H9 (cell line): Measurements from ENCODE around the gene CXorf49B. TPM values are rescaled to one million over a fixed set of nuclear protein-coding genes. Genes with fewer than 3 reads are reported as not detected.

Experiments
- DNase-seq: peaks from one replicate; pipeline ENCODE4 v3.0.0-alpha.2; 2017
- H2AFZ ChIP-seq: one replicate; pipeline ENCODE4 v1.6.1; 2013; ENCODE audit warnings: mild to moderate bottlenecking, low read length, control low read depth, moderate library complexity
- H2AK5ac ChIP-seq: 2 replicates; pipeline ENCODE4 v1.6.1; 2013; ENCODE audit warnings: low read length, control low read depth, mixed read lengths; ENCODE audit not compliant: insufficient read length
- H2BK120ac ChIP-seq: one replicate; pipeline ENCODE4 v1.6.1; 2013; ENCODE audit warnings: low read depth, mild to moderate bottlenecking, low read length, control low read depth, inconsistent platforms; ENCODE audit not compliant: poor library complexity, severe bottlenecking
- H2BK12ac ChIP-seq: 2 replicates; pipeline ENCODE4 v1.6.1; 2013; ENCODE audit warnings: low read length, control low read depth, mixed read lengths, low read depth; ENCODE audit not compliant: insufficient read length
- H2BK15ac ChIP-seq: 2 replicates; pipeline ENCODE4 v1.6.1; 2013; ENCODE audit warnings: low read depth, low read length, control low read depth
- H2BK20ac ChIP-seq: one replicate; pipeline ENCODE4 v1.6.1; 2013; ENCODE audit warnings: low read depth, mild to moderate bottlenecking, low read length, control low read depth, inconsistent platforms; ENCODE audit not compliant: poor library complexity, severe bottlenecking
- H2BK5ac ChIP-seq: 2 replicates; pipeline ENCODE4 v1.6.1; 2013; ENCODE audit warnings: low read length, control low read depth, mixed read lengths; ENCODE audit not compliant: insufficient read length
- H3K14ac ChIP-seq: 2 replicates; pipeline ENCODE4 v1.6.1; 2013; ENCODE audit warnings: low read length, control low read depth; ENCODE audit not compliant: insufficient read depth
- H3K18ac ChIP-seq: 2 replicates; pipeline ENCODE4 v1.6.1; 2013; ENCODE audit warnings: low read depth, mild to moderate bottlenecking, mixed read lengths, low read length, control low read depth; ENCODE audit not compliant: insufficient read length
- H3K23ac ChIP-seq: 2 replicates; pipeline ENCODE4 v1.6.1; 2013; ENCODE audit warnings: low read length, control low read depth, mixed read lengths, low read depth; ENCODE audit not compliant: insufficient read length
- H3K23me2 ChIP-seq: 2 replicates; pipeline ENCODE4 v1.6.1; 2013; ENCODE audit warnings: low read depth, mild to moderate bottlenecking, mixed read lengths, low read length, control low read depth; ENCODE audit not compliant: insufficient read length, poor library complexity, severe bottlenecking
- H3K27ac ChIP-seq: 2 replicates; pipeline ENCODE4 v1.5.1; 2013; ENCODE audit warnings: low read length, control low read depth, mixed read lengths, low read depth; ENCODE audit not compliant: insufficient read length
- H3K27me3 ChIP-seq: 2 replicates; pipeline ENCODE4 v1.6.1; 2013; ENCODE audit warnings: low read length, control low read depth, inconsistent platforms; ENCODE audit not compliant: insufficient read depth
- H3K4ac ChIP-seq: 2 replicates; pipeline ENCODE4 v1.6.1; 2013; ENCODE audit warnings: low read depth, mild to moderate bottlenecking, control low read depth, inconsistent platforms, low read length, moderate library complexity
- H3K4me1 ChIP-seq: 2 replicates; pipeline ENCODE4 v1.6.1; 2013; ENCODE audit warnings: low read length, control low read depth, inconsistent platforms; ENCODE audit not compliant: insufficient read depth
- H3K4me2 ChIP-seq: 2 replicates; pipeline ENCODE4 v1.6.1; 2013; ENCODE audit warnings: low read length, control low read depth, mixed read lengths; ENCODE audit not compliant: insufficient read length, insufficient read depth
- H3K56ac ChIP-seq: 2 replicates; pipeline ENCODE4 v1.6.1; 2013; ENCODE audit warnings: low read depth, mild to moderate bottlenecking, mixed read lengths, low read length, control low read depth; ENCODE audit not compliant: insufficient read length
- H3K79me1 ChIP-seq: 2 replicates; pipeline ENCODE4 v1.6.1; 2013; ENCODE audit warnings: low read depth, mild to moderate bottlenecking, moderate library complexity, low read length, control low read depth, inconsistent platforms; ENCODE audit not compliant: insufficient read depth, poor library complexity, severe bottlenecking
- H3K79me2 ChIP-seq: 2 replicates; pipeline ENCODE4 v1.6.1; 2013; ENCODE audit warnings: low read length, control low read depth, inconsistent platforms; ENCODE audit not compliant: insufficient read depth
- H3K9ac ChIP-seq: 2 replicates; pipeline ENCODE4 v1.6.1; 2013; ENCODE audit warnings: low read length, control low read depth, mixed read lengths; ENCODE audit not compliant: insufficient read length; ENCODE audit errors: extremely low read depth
- H3K9me3 ChIP-seq: one replicate; pipeline ENCODE4 v1.6.1; 2013; ENCODE audit warnings: low read depth, low read length, inconsistent platforms; ENCODE audit not compliant: control insufficient read depth
- H3T11ph ChIP-seq: one replicate; pipeline ENCODE4 v1.6.1; 2013; ENCODE audit warnings: mild to moderate bottlenecking, low read length, control low read depth, inconsistent platforms
- H4K20me1 ChIP-seq: one replicate; pipeline ENCODE4 v1.6.1; 2013; ENCODE audit not compliant: control insufficient read depth, insufficient read length, insufficient read depth
- H4K5ac ChIP-seq: 2 replicates; pipeline ENCODE4 v1.6.1; 2013; ENCODE audit warnings: low read depth, mild to moderate bottlenecking, mixed read lengths, low read length, control low read depth; ENCODE audit not compliant: insufficient read length
- H4K8ac ChIP-seq: replicated peaks from 2 replicates; pipeline ENCODE4 v1.6.1; 2013; ENCODE audit warnings: low read length, control low read depth, mixed read lengths, low read depth; ENCODE audit not compliant: insufficient read length
- H4K91ac ChIP-seq: 2 replicates; pipeline ENCODE4 v1.6.1; 2013; ENCODE audit warnings: low read depth, mild to moderate bottlenecking, moderate library complexity, mixed read lengths, low read length, control low read depth; ENCODE audit not compliant: insufficient read length
- H3K27ac Mint-ChIP-seq, 3 experiments: 2 replicates in 2 of 3; 3 replicates in 1 of 3; pipeline ENCODE4 v1.8.0; 2020 to 2021; ENCODE audit warnings: mixed read lengths in 3 of 3, mild to moderate bottlenecking in 1 of 3, moderate library complexity in 1 of 3
- H3K27me3 Mint-ChIP-seq: 2 replicates; pipeline ENCODE4 v1.8.0; 2021; ENCODE audit warnings: low read depth, mild to moderate bottlenecking, moderate library complexity, mixed read lengths
- H3K36me3 Mint-ChIP-seq, 3 experiments: 2 replicates in 2 of 3; 3 replicates in 1 of 3; pipeline ENCODE4 v1.8.0; 2020 to 2021; ENCODE audit warnings: low read depth in 3 of 3, mixed read lengths in 3 of 3; ENCODE audit not compliant: insufficient read depth in 1 of 3
- H3K4me1 Mint-ChIP-seq, 2 experiments: 2 replicates each; pipeline ENCODE4 v1.8.0; 2020; ENCODE audit warnings: mixed read lengths in 2 of 2
- H3K4me3 Mint-ChIP-seq, 2 experiments: 2 replicates in 1 of 2; 3 replicates in 1 of 2; pipeline ENCODE4 v1.8.0; 2020 to 2021; ENCODE audit warnings: mild to moderate bottlenecking in 2 of 2, mixed read lengths in 2 of 2, moderate library complexity in 1 of 2
- H3K9me3 Mint-ChIP-seq, 2 experiments: 2 replicates in 1 of 2; 3 replicates in 1 of 2; pipeline ENCODE4 v1.8.0; 2020; ENCODE audit warnings: mild to moderate bottlenecking in 2 of 2, mixed read lengths in 2 of 2, moderate library complexity in 1 of 2
- WGBS: extraction: QIAGEN DNeasy Blood & Tissue Kit; methylation state at CpG from one replicate; pipeline ENCODE4 v1.1.7; 2013; ENCODE audit warnings: missing lambda C conversion rate, low lambda C conversion rate, mixed read lengths; ENCODE audit not compliant: insufficient read length; ENCODE audit errors: extremely low coverage; 5-methylcytosine and 5-hydroxymethylcytosine counted together
- total RNA-seq: library from RNA; stranded (reverse); gene quantifications from 2 replicates; pipeline ENCODE4 v1.2.1, GENCODE V29; 2021
- TF ChIP-seq, protein P1 (sequence below): fragments of 200-600 bp; sonication (generic); conservative IDR thresholded peaks from 3 replicates; pipeline ENCODE4 v1.8.0; 2021; ENCODE audit warnings: antibody characterized with exemption, mild to moderate bottlenecking

The CXorf49B gene
- total RNA-seq, 1 experiment from 2014 or later = not detected

DNA sequence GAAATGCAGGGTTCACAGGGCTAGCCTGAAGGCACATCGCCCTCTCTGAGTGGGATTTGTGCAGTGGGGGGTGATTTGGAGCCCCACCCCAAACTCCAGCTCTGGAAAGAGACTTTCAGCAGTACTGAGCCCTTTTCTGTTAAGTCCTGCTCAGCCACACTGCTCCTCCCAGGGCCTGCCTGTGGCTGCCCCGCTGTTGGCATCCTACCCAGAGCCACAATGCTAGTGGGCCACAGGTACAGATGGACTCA lies 52.7 kb downstream of the CXorf49B start:
- H4K5ac ChIP-seq = no peak overlapping the region
- H3K4me3 Mint-ChIP-seq = no peak overlapping the region
- H3K4me1 ChIP-seq = no peaks in the 10 kb centered on the region
- no peak overlapping the region for H4K8ac ChIP-seq
- H3K4me2 ChIP-seq = no peak overlapping the region
- H2AK5ac ChIP-seq = no peak overlapping the region
- H3K36me3 Mint-ChIP-seq = no peaks in the 10 kb centered on the region; a peak in 2 of 7 replicates
- no peaks in the 10 kb centered on the region for H3K79me2 ChIP-seq
- no peaks in the 10 kb centered on the region for H3K23me2 ChIP-seq
- H3K27ac Mint-ChIP-seq = no peak overlapping the region
- H2AFZ ChIP-seq = no peak overlapping the region
- no peak overlapping the region for H3T11ph ChIP-seq
- TF ChIP-seq, protein P1, sequence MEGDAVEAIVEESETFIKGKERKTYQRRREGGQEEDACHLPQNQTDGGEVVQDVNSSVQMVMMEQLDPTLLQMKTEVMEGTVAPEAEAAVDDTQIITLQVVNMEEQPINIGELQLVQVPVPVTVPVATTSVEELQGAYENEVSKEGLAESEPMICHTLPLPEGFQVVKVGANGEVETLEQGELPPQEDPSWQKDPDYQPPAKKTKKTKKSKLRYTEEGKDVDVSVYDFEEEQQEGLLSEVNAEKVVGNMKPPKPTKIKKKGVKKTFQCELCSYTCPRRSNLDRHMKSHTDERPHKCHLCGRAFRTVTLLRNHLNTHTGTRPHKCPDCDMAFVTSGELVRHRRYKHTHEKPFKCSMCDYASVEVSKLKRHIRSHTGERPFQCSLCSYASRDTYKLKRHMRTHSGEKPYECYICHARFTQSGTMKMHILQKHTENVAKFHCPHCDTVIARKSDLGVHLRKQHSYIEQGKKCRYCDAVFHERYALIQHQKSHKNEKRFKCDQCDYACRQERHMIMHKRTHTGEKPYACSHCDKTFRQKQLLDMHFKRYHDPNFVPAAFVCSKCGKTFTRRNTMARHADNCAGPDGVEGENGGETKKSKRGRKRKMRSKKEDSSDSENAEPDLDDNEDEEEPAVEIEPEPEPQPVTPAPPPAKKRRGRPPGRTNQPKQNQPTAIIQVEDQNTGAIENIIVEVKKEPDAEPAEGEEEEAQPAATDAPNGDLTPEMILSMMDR = no peak
- H3K27ac ChIP-seq = no peak overlapping the region
- no peak overlapping the region for H2BK15ac ChIP-seq
- no peak overlapping the region for H3K4ac ChIP-seq
- H3K56ac ChIP-seq = no peak overlapping the region
- no peaks in the 10 kb centered on the region for H3K79me1 ChIP-seq
- H2BK20ac ChIP-seq = no peak overlapping the region
- no peak overlapping the region for H3K23ac ChIP-seq
- DNase-seq = no peak
- no peak overlapping the region for H2BK120ac ChIP-seq
- H3K18ac ChIP-seq = no peak overlapping the region
- H2BK5ac ChIP-seq = no peak overlapping the region
- H4K91ac ChIP-seq = no peak overlapping the region
- H3K27me3 ChIP-seq = no peaks in the 10 kb centered on the region
- H3K9me3 ChIP-seq = peaks cover 10% of the 10 kb centered on the region
- H4K20me1 ChIP-seq = no peaks in the 10 kb centered on the region
- peaks cover 23% of the 10 kb centered on the region for H3K27me3 Mint-ChIP-seq
- peaks cover 64 to 67% of the 10 kb centered on the region in 2 experiments for H3K9me3 Mint-ChIP-seq
- H3K14ac ChIP-seq = no peak overlapping the region
- no CpG with 5 or more reads among the region's 2 CpGs for WGBS
- H3K4me1 Mint-ChIP-seq = no peaks in the 10 kb centered on the region
- no peak overlapping the region for H2BK12ac ChIP-seq
- H3K9ac ChIP-seq = no peak overlapping the region

Other genes with a start within 250 kb of the CXorf49B start
- 108 and 116 TPM in 2 replicates for gene OGT, start 230.2 kb upstream of the CXorf49B start, total RNA-seq
- 0.48 and 0.96 TPM in 2 replicates for gene GCNA, start 184.9 kb upstream of the CXorf49B start, total RNA-seq
- not detected in 2 replicates for gene CXCR3, start 144.8 kb upstream of the CXorf49B start, total RNA-seq
- not detected in 2 replicates for gene CXorf49, start 45.1 kb upstream of the CXorf49B start, total RNA-seq
- gene NHSL2, start 147.5 kb downstream of the CXorf49B start, total RNA-seq = 5.7 and 6.4 TPM in 2 replicates